ENCODE results near the gene EHD4. TPM values are rescaled to one million over a fixed set of nuclear protein-coding genes. Genes with fewer than 3 reads are reported as not detected.

EHD4 gene
- total RNA-seq, 2 experiments from 2014 or later: 6.9 to 8.0 TPM

- POLR2A ChIA-PET: interaction anchor here (0.9 kb wide), 1 partner anchor 13 kb away, joined by 3 read pairs; no protein-coding TSS in a partner anchor
- Mint-ChIP-seq H3K36me3 (ENCODE audit: low read depth) (no peaks in the 10 kb centered on the region), H3K4me1 (ENCODE audit: low read depth) (peaks cover 12% of the 10 kb centered on the region), H3K9me3 (ENCODE audit: insufficient read depth) (no peaks in the 10 kb centered on the region), H3K27me3 (ENCODE audit: low read depth) (no peaks in the 10 kb centered on the region), H3K27ac (no peak overlapping the region), H3K4me3 (no peak overlapping the region)
- CTCF ChIA-PET: interaction anchor here (1.9 to 2.2 kb wide), 2 partner anchors 47 to 83 kb away, joined by 5 to 6 read pairs; partner anchors contain the start of gene MAPKBP1
- DNase-seq (no peak), ATAC-seq (no peak)
Observed at GRCh38 chr15:41857316-41857715, 115.0 kb downstream of the EHD4 start.

GRCh38 chr15:41856716-41857115, 115.6 kb downstream of the EHD4 start:
- CTCF ChIA-PET: interaction anchor here (2.2 kb wide), 1 partner anchor 48 kb away, joined by 6 read pairs; no protein-coding TSS in a partner anchor
- POLR2A ChIA-PET: interaction anchor here (0.9 kb wide), 1 partner anchor 14 kb away, joined by 3 read pairs; no protein-coding TSS in a partner anchor
- H3K27me3 Mint-ChIP-seq (ENCODE audit: low read depth): no peaks in the 10 kb centered on the region
- DNase-seq: no peak
- ATAC-seq: no peak
- H3K4me3 Mint-ChIP-seq: no peak overlapping the region
- H3K36me3 Mint-ChIP-seq (ENCODE audit: low read depth): no peaks in the 10 kb centered on the region
- H3K27ac Mint-ChIP-seq: no peak overlapping the region
- H3K9me3 Mint-ChIP-seq (ENCODE audit: insufficient read depth): no peaks in the 10 kb centered on the region
- peaks cover 12% of the 10 kb centered on the region for H3K4me1 Mint-ChIP-seq (ENCODE audit: low read depth)

GRCh38 chr15:41856262-41856661, 116.1 kb downstream of the EHD4 start:
- Mint-ChIP-seq H3K36me3 (ENCODE audit: low read depth) (no peaks in the 10 kb centered on the region), H3K4me3 (no peak overlapping the region), H3K4me1 (ENCODE audit: low read depth) (peaks cover 12% of the 10 kb centered on the region), H3K9me3 (ENCODE audit: insufficient read depth) (no peaks in the 10 kb centered on the region), H3K27me3 (ENCODE audit: low read depth) (no peaks in the 10 kb centered on the region), H3K27ac (no peak overlapping the region)
- ChIA-PET CTCF (interaction anchor here (2.2 kb wide), 1 partner anchor 48 kb away, joined by 6 read pairs; no protein-coding TSS in a partner anchor), POLR2A (no interaction called here)
- ATAC-seq: no peak
- DNase-seq: no peak

DNA sequence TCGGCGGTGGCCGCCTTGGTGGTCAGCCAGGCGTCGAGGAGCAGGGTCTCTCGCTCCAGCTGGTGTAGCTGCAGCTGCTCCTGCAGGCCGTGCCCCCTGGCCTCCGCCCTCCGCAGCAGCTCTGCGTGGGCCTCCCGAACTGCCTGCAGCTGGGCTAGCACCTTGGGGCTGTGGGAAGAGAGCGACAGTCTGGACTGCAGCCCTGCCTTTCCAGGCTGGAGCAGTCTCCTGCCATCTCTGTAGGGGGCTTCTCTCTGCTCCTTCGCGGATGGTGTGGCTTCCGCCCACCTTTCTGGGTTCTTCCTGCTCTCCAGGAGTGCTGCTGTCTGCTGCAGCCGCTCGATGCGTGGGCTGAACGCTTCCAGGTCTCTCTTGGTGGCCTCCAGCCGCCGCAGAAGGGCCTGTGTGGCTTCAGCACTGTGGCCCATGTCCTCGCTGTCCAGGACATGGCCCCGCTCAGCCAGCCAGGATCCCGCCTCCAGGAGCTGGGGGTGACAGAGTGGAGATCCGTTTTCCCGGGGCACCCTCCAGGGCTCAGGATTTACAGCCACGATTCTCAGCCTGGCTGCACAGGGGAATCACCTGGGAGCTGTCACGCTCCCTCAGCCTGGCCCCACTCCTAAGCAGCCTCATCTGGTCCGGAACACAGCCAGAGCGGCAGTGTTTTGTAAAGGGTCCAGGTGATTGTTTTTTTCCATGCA, 116.9 kb downstream of the EHD4 start:
- POLR2A ChIA-PET: interaction anchor here (0.7 kb wide), 1 partner anchor 197 kb away, joined by 3 read pairs; no protein-coding TSS in a partner anchor
- CTCF ChIA-PET: no interaction called here
- no peak for ATAC-seq
- DNase-seq: no peak
- Mint-ChIP-seq H3K36me3 (ENCODE audit: low read depth) (no peaks in the 10 kb centered on the region), H3K4me3 (no peak overlapping the region), H3K9me3 (ENCODE audit: insufficient read depth) (no peaks in the 10 kb centered on the region), H3K27ac (no peak overlapping the region), H3K4me1 (ENCODE audit: low read depth) (peaks cover 6% of the 10 kb centered on the region), H3K27me3 (ENCODE audit: low read depth) (no peaks in the 10 kb centered on the region)

DNA sequence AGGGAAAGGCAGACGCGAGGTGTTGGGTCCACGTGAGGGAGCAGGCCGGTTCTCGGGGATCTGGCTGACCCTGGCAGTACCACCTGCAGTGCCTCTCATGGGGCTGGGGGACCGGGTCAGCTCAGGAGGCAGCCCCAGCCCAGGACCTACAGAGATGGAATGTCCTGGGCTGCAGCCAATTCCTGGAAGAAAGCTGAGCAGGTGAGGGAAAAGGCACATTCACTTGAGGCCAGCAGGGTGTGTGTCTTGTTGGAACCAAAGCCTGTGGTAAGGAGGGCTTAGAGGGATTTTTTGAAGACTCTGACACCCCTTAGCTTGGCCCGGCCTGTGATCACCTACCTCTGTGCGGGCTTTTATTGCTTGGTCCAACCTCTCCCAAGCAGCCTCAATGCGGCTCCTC, 117.9 kb downstream of the EHD4 start:
- Mint-ChIP-seq H3K9me3 (ENCODE audit: insufficient read depth) (no peaks in the 10 kb centered on the region), H3K27me3 (ENCODE audit: low read depth) (no peaks in the 10 kb centered on the region), H3K4me3 (no peak overlapping the region), H3K27ac (no peak overlapping the region), H3K4me1 (ENCODE audit: low read depth) (no peaks in the 10 kb centered on the region), H3K36me3 (ENCODE audit: low read depth) (no peaks in the 10 kb centered on the region)
- ATAC-seq (no peak), DNase-seq (no peak)
- ChIA-PET POLR2A (no interaction called here), CTCF (no interaction called here)

DNA sequence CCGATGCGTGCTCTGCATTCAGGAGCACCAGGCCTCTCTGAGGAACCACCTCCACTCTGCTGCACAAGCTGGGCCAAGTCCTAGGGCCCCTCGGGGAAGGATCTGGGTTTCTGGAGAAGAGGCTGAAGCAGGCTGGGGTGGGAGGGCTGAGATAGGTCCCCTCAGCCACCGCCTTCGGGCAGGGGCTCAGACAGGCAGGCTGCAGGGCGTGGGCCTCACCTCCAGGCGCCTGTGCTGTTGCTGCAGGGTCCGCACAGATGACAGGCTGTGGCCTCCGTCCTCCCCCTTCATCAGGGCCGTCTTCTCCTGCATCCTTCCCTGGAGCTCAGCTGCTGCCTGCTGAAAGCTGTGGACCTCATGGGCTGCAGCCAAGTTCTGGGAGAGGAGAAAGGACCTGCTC, 118.5 kb downstream of the EHD4 start:
- Mint-ChIP-seq H3K4me1 (ENCODE audit: low read depth) (no peaks in the 10 kb centered on the region), H3K9me3 (ENCODE audit: insufficient read depth) (no peaks in the 10 kb centered on the region), H3K27ac (no peak overlapping the region), H3K27me3 (ENCODE audit: low read depth) (no peaks in the 10 kb centered on the region), H3K36me3 (ENCODE audit: low read depth) (no peaks in the 10 kb centered on the region), H3K4me3 (no peak overlapping the region)
- DNase-seq: no peak
- ChIA-PET CTCF (interaction anchor here (1.7 kb wide), 1 partner anchor 51 kb away, joined by 8 read pairs; no protein-coding TSS in a partner anchor), POLR2A (interaction anchor here (1.3 kb wide), 1 partner anchor 26 kb away, joined by 3 read pairs; the partner anchor contains the start of gene JMJD7)
- no peak for ATAC-seq

DNA sequence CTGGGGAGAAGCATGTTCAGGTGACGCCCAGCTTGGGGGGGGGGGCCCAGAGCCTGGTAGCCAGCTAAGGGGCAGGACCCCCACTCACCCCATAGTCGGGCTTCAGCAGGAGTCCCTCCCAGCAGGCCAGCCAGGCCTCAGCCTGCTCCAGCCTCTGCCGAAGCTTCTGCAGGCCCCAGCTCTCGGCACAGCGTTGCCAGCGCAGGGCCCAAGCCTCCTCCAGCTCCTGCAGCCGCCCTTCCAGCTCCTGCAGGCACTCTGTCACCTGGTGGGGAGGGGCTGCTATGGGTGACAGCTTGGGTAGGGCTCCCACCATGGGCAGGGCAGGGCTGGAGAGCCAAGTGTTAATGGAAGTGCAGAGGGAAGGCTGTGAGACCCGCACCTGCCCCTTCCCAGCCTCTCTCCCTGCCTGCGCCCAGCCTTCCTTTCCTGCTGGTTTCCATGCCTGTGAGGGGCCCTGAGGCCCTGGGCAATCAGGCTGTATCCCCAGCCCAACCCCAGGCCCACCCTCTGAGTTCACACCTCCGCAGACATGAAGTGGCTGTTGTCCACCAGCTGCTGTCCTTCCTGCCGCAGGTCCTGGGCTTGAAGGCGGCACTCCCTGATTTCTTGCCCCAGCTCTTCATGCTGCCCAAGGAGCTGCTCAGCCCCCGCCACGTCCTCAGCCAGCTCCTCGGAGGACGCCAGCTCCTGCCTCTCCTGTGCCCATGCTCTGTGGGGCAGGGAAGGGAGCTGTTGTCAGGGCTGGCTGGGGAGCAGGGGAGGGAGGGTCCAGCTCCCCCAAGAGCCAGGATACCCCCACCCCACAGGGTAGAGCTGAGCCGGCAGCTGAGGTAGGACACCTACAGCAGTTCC, 119.4 kb downstream of the EHD4 start:
- H3K36me3 Mint-ChIP-seq (ENCODE audit: low read depth): peaks cover 5% of the 10 kb centered on the region
- no peak overlapping the region for H3K27ac Mint-ChIP-seq
- POLR2A ChIA-PET: interaction anchor here (1.3 kb wide), 1 partner anchor 25 kb away, joined by 3 read pairs; the partner anchor contains the start of gene JMJD7
- no peak overlapping the region for H3K4me3 Mint-ChIP-seq
- H3K27me3 Mint-ChIP-seq (ENCODE audit: low read depth): no peaks in the 10 kb centered on the region
- DNase-seq (no peak), ATAC-seq (no peak)
- no peaks in the 10 kb centered on the region for H3K4me1 Mint-ChIP-seq (ENCODE audit: low read depth)
- H3K9me3 Mint-ChIP-seq (ENCODE audit: insufficient read depth): no peaks in the 10 kb centered on the region
- CTCF ChIA-PET: interaction anchor here (1.7 to 3.3 kb wide), 2 partner anchors 52 to 80 kb away, joined by 8 to 11 read pairs; partner anchors contain the start of gene MAPKBP1

GRCh38 chr15:41851755-41852370, 120.5 kb downstream of the EHD4 start:
- CTCF ChIA-PET: interaction anchor here (0.9 to 3.3 kb wide), 3 partner anchors 40 to 85 kb away, joined by 3 to 11 read pairs (median 6); partner anchors contain the start of gene MAPKBP1
- POLR2A ChIA-PET: interaction anchor here (1.0 kb wide), 1 partner anchor 11 kb away, joined by 3 read pairs; no protein-coding TSS in a partner anchor

GRCh38 chr15:41851167-41851523, 121.2 kb downstream of the EHD4 start:
- H3K9me3 Mint-ChIP-seq (ENCODE audit: insufficient read depth): no peaks in the 10 kb centered on the region
- no peak for ATAC-seq
- H3K36me3 Mint-ChIP-seq (ENCODE audit: low read depth): peaks cover 10% of the 10 kb centered on the region
- no peak overlapping the region for H3K27ac Mint-ChIP-seq
- ChIA-PET CTCF (interaction anchor here (0.6 to 3.3 kb wide), 4 partner anchors 39 to 284 kb away, joined by 3 to 11 read pairs (median 4); partner anchors contain the start of gene MAPKBP1), POLR2A (interaction anchor here (1.0 kb wide), 1 partner anchor 12 kb away, joined by 3 read pairs; no protein-coding TSS in a partner anchor)
- DNase-seq: no peak
- H3K4me1 Mint-ChIP-seq (ENCODE audit: low read depth): no peaks in the 10 kb centered on the region
- no peaks in the 10 kb centered on the region for H3K27me3 Mint-ChIP-seq (ENCODE audit: low read depth)
- H3K4me3 Mint-ChIP-seq: no peak overlapping the region

More at GRCh38 chr15:41851755-41852370, 120.5 kb downstream of the EHD4 start:
- no peaks in the 10 kb centered on the region for H3K4me1 Mint-ChIP-seq (ENCODE audit: low read depth)
- no peaks in the 10 kb centered on the region for H3K27me3 Mint-ChIP-seq (ENCODE audit: low read depth)
- no peak overlapping the region for H3K4me3 Mint-ChIP-seq
- no peak overlapping the region for H3K27ac Mint-ChIP-seq
- no peaks in the 10 kb centered on the region for H3K9me3 Mint-ChIP-seq (ENCODE audit: insufficient read depth)
- ATAC-seq (no peak), DNase-seq (no peak)
- peaks cover 7% of the 10 kb centered on the region for H3K36me3 Mint-ChIP-seq (ENCODE audit: low read depth)

DNA sequence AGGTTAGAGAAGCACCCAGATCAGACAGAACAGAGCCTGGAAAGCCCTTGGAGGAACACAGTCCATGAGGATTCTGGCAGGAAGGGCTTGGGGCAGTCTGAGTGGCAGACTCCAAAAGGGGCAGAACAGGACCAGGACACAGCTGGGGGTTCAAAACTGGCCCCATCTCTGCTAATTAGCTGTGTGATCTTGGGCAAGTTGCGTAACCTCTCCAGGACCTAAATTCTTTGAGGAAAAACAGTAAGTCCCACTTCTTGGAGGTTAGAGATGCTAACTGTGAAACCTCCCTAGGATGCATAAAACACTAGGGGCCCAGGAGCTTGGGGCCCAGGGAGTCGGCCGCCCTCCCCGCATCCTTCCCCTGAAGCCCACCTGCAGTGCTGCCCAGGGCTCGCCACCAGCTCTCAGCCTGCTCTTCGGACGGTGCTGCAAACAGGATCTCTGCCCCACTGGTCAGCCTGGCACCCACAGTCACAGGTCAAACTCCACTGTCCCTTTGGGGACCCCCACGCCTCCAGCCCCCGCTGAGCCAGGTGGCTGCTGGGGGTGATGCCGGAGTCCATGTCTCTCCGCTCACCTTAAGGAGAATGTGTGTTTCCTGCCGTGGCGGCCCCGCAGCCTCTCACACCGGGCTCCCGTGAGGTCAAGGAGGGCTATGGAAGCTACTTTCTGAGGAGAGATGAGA, 121.7 kb downstream of the EHD4 start:
- H3K27me3 Mint-ChIP-seq (ENCODE audit: low read depth): no peaks in the 10 kb centered on the region
- no peak for ATAC-seq
- no peaks in the 10 kb centered on the region for H3K4me1 Mint-ChIP-seq (ENCODE audit: low read depth)
- ChIA-PET CTCF (interaction anchor here (0.6 to 3.3 kb wide), 3 partner anchors 39 to 284 kb away, joined by 3 to 11 read pairs (median 6); partner anchors contain the start of gene MAPKBP1), POLR2A (interaction anchor here (1.0 kb wide), 1 partner anchor 13 kb away, joined by 3 read pairs; no protein-coding TSS in a partner anchor)
- H3K36me3 Mint-ChIP-seq (ENCODE audit: low read depth): peaks cover 11% of the 10 kb centered on the region
- H3K9me3 Mint-ChIP-seq (ENCODE audit: insufficient read depth): no peaks in the 10 kb centered on the region
- no peak for DNase-seq
- no peak overlapping the region for H3K4me3 Mint-ChIP-seq
- H3K27ac Mint-ChIP-seq: no peak overlapping the region

DNA sequence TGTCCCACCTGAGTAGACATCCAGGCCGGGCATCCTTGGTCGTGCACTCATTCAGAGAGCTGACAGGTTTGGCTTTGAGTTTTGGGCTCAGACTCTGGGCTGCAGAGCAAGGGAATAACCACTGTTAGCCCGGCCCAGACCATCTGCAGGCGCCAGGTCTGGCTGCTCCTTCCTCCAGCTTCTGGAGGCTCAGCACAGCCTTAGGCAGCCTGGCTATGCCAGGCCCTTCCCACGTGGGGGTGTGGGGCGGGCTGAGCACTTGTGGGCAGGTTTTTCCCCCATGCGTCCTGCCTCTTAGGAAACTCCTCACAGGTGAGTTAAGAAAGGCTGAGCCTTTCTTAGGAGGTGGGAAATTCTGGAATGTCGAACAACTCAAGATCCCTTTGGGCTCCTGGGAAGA, 122.5 kb downstream of the EHD4 start:
- Mint-ChIP-seq H3K4me1 (ENCODE audit: low read depth) (no peaks in the 10 kb centered on the region), H3K27me3 (ENCODE audit: low read depth) (no peaks in the 10 kb centered on the region), H3K27ac (no peak overlapping the region), H3K4me3 (no peak overlapping the region), H3K9me3 (ENCODE audit: insufficient read depth) (no peaks in the 10 kb centered on the region), H3K36me3 (ENCODE audit: low read depth) (peaks cover 11% of the 10 kb centered on the region)
- POLR2A ChIA-PET: no interaction called here
- no peak for ATAC-seq
- DNase-seq: no peak
- CTCF ChIA-PET: interaction anchor here (3.3 kb wide), 1 partner anchor 76 kb away, joined by 11 read pairs; the partner anchor contains the start of gene MAPKBP1
